Rectal smooth muscle tissue (tissue), 1 donor: ENCODE results near the gene LEP.

Experiments used
- H3K27ac ChIP-seq: one replicate; pipeline ENCODE4 v1.7.0; 2013; ENCODE audit warnings: low read depth, low read length, inconsistent platforms
- H3K27me3 ChIP-seq: one replicate; pipeline ENCODE4 v1.7.0; 2013; ENCODE audit warnings: low read length; ENCODE audit not compliant: control insufficient read depth, insufficient read depth
- H3K36me3 ChIP-seq: one replicate; pipeline ENCODE4 v1.7.0; 2013; ENCODE audit warnings: low read length; ENCODE audit not compliant: control insufficient read depth, insufficient read depth
- H3K4me1 ChIP-seq: one replicate; pipeline ENCODE4 v1.7.0; 2013; ENCODE audit warnings: low read length; ENCODE audit not compliant: control insufficient read depth, insufficient read depth
- H3K4me3 ChIP-seq: one replicate; pipeline ENCODE4 v1.7.0; 2013; ENCODE audit warnings: low read length
- H3K9ac ChIP-seq: one replicate; pipeline ENCODE4 v1.7.0; 2013; ENCODE audit warnings: low read length

The LEP gene

DNA sequence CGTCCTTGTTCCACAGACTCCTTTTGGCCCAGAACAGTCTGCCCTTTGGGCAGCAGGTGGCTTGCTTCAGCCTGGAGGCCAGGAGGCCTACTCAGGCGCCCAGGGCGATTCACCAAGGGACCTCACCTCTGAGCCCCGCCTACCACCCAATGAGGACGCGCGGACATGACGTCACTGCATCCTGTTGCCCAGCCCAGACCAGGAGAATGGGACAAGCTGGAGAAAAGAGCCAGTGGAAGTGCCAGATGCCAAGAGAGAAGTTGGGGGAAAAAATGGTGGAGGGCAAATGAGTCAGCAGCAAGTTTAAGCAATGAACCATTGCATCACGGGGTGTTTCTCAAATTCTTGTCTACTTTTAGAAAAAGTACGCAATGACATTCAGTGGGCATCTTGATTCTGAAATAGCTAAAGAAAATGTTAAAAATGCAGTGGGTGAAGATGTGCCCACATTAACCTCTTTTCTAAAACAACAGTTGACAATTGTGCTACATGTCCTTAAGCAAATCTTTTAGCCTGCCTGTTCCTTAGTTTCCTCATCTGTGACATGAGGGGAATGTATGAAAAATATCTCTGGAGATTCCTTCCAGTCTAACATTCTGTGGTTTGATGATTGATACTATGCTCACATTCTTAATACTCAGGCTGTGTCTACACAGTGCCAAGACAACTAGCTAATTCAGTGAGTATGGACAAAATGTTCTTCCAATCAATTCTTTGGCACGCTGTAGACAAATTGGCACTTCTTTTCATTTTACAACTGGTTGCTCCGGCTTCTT, 23.9 kb upstream of the LEP start:
- no peak overlapping the region for H3K4me3 ChIP-seq
- no peaks in the 10 kb centered on the region for H3K36me3 ChIP-seq
- H3K9ac ChIP-seq = no peak overlapping the region
- no peak overlapping the region for H3K27ac ChIP-seq
- H3K27me3 ChIP-seq = no peaks in the 10 kb centered on the region
- no peaks in the 10 kb centered on the region for H3K4me1 ChIP-seq

DNA sequence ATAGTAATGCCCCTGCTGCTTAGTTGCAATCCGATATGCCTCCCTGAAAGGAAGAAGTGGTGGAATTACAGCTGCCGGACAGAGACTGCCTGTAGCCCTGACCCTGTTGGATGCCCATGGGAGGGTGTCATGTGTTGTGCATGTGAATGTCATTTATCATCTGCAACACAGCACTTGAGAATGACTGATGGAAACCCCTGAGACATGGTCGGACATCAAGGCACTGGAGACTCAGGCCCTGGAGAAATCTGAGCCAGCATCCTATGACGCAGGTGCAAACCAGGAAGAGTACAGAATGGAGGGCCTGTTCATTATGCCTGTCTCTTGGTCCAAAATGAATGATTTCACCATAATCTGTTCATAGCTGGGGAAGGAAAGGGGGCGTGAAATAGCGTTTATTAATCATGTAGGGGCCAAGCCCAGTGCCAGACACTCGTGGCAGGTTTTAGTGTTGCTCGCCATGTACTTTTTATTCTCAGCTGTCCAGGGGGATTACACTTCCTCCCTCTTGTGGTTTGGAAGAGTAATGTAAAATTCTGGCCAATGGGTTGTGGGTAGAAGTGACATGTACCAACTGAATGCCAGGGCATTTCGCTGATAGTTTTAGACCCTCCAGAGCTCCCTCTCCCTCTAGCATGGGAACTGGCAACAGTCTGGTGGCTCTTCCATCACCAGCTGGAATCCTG, 23.0 kb upstream of the LEP start:
- Histone ChIP-seq H3K27me3 (no peaks in the 10 kb centered on the region), H3K4me1 (no peaks in the 10 kb centered on the region), H3K36me3 (no peaks in the 10 kb centered on the region), H3K9ac (no peak overlapping the region), H3K27ac (no peak overlapping the region), H3K4me3 (no peak overlapping the region)

DNA sequence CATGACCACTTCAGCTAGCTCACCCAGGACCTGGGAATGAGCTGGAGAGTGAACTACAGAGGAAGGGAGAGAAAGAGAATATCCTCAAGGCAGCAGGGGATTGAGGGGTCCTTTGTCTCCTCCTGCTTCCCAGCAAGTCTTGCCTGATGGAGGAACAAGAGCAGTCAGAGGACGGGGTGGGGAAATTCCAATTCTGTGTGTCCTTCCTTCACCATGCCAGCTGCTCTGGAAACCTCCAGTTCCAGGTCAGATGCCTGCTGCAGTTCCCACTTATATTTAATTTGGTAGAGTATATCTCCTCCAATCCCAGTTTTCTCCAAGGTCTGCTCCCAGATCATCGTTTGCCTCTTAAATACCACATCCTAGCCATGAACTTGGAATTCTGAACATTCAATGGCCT, 21.4 kb upstream of the LEP start:
- Histone ChIP-seq H3K36me3 (no peaks in the 10 kb centered on the region), H3K27ac (no peak overlapping the region), H3K9ac (no peak overlapping the region), H3K4me1 (no peaks in the 10 kb centered on the region), H3K4me3 (no peak overlapping the region), H3K27me3 (no peaks in the 10 kb centered on the region)

DNA sequence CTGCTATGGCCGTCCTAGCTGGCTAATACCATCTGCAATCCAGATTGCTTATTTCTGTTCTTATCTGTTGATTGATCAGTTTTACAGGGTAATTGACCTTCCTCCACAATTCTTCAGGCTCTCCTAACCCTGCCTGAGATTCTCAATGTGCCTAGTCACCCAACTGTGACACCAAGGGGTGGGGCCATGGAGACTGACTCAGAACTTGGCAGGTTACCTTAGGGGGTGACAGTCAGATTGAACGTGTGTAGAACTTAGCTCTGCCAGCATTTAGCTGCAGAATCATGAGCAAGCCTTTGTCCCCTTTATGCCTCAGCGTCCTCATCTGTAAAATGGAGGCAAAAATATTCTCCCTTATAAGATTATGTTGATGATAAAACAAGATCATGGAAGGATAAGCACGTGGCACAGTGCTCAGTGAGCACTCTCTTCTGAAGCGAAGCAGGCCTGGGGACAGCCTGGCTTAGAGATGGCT, 19.1 kb upstream of the LEP start:
- Histone ChIP-seq H3K4me3 (no peak overlapping the region), H3K9ac (no peak overlapping the region), H3K27ac (no peak overlapping the region), H3K27me3 (no peaks in the 10 kb centered on the region), H3K4me1 (no peaks in the 10 kb centered on the region), H3K36me3 (no peaks in the 10 kb centered on the region)

DNA sequence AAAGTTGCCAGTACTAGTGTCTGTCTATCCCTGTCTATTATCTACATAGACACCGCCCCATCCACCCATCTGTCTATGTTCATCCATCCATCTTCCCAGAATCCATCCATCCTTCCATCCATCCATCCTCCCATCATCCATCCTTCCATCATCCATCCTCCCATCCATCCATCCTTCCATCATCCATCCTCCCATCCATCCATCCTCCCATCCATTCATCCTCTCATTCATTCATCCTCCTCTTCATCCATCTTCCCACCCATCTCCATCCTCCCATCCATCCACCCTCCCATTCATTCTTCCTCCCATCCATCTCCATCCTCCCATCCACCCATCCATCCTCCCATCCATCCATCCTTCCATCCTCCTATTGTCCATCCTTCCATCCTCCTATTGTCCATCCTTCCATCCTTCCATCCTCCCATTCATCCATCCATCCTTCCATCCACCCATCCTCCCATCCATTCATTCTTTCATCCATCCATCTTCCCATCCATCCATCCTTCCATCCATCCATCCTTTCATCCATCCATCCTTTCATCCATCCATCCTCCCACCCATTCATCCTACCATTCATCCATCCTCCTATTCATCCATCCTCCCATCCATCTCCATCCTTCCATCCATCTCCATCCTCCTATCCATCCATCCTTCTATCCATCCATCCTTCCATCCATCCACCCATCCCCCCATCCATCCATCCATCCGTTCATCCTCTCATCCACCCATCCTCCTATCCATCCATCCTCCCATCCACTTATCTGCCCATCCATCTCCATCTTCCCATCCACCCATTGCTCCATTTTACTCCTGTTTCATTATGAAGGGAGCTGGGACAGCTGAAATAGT, 14.7 kb upstream of the LEP start:
- no peaks in the 10 kb centered on the region for H3K4me1 ChIP-seq
- no peaks in the 10 kb centered on the region for H3K27me3 ChIP-seq
- H3K27ac ChIP-seq = no peak overlapping the region
- no peak overlapping the region for H3K9ac ChIP-seq
- H3K36me3 ChIP-seq = no peaks in the 10 kb centered on the region
- H3K4me3 ChIP-seq = no peak overlapping the region

DNA sequence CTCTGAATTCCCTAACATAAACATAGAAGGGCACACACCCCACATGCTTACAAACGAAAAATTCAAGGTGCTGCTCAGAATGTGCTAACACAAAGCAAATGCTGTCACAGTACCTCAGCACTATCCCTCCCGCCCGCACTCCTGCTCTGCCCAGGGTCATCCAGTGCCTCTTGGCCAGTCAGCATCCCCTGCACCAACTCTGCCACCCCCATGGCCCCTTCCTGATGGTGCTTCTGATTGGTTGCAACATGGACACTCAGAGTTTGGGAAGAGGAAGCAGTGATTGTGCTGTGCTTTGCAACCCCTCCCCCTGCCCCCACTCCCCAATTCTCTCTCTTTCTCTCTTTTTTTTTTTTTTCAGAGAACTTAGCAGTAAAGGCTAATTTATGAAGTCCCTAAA, 13.8 kb upstream of the LEP start:
- H3K36me3 ChIP-seq = no peaks in the 10 kb centered on the region
- H3K27ac ChIP-seq = no peak overlapping the region
- H3K9ac ChIP-seq = no peak overlapping the region
- no peaks in the 10 kb centered on the region for H3K27me3 ChIP-seq
- H3K4me1 ChIP-seq = no peaks in the 10 kb centered on the region
- H3K4me3 ChIP-seq = no peak overlapping the region

DNA sequence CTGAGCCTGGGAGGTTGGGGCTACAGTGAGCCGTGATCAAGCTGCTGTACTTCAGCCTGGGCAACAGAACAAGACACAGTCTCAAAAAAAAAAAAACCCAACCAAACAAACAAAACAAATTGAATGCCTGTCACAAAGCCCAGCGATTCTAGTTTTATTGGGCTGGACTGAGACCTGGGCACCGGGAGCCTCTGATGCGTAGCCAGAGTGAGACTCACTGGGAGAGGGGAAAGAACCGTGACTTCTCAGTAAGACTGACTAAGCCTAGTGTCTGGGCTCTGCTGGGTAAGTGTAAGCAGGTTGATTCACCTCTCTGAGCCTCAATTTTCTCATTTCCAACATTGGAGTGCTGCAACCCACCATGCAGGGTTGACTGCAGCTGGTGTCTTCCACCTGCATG, 10.1 kb upstream of the LEP start:
- Histone ChIP-seq H3K27me3 (no peaks in the 10 kb centered on the region), H3K27ac (no peak overlapping the region), H3K4me3 (no peak overlapping the region), H3K4me1 (no peaks in the 10 kb centered on the region), H3K9ac (no peak overlapping the region), H3K36me3 (no peaks in the 10 kb centered on the region)

DNA sequence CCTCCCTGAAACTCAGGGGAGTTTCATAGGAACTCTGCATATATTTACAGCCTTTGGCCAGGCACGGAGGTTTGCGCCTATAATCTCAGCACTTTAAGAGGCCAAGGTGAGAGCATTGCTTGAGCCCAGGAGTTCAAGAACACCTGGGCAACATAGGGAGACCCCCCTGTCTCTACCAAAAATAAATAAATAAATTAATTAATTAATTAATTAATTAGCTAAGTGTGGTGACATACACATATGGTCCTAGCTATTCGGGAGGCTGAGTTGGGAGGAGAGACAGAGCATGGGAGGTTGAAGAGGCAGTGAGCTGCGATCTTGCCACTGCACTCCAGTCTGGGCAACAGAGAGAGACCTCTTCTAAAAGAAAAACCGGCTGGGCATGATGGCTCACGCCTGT, 9.4 kb upstream of the LEP start:
- H3K4me1 ChIP-seq = no peaks in the 10 kb centered on the region
- no peak overlapping the region for H3K9ac ChIP-seq
- H3K36me3 ChIP-seq = no peaks in the 10 kb centered on the region
- H3K27me3 ChIP-seq = no peaks in the 10 kb centered on the region
- H3K4me3 ChIP-seq = no peak overlapping the region
- no peak overlapping the region for H3K27ac ChIP-seq

DNA sequence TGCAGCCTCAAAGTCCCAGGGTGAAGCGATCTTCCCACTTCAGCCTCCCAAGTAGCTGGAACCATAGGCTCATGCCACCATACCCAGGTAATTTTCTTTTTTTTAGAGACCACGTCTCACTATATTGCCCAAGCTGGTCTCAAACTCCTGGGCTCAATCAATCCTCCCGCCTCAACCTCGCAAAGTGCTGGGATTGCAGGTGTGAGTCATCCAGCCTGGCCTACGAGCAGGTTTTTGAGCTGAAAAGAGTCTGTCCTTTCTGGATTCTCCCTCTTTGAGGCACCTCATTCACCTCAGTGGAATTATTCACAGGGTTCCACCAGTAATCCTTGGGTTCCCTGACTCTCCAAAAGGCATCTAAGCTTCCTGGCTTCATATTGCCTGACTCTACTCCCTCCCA, 7.6 kb upstream of the LEP start:
- Histone ChIP-seq H3K4me1 (no peaks in the 10 kb centered on the region), H3K27me3 (no peaks in the 10 kb centered on the region), H3K9ac (no peak overlapping the region), H3K36me3 (no peaks in the 10 kb centered on the region), H3K4me3 (no peak overlapping the region), H3K27ac (no peak overlapping the region)

DNA sequence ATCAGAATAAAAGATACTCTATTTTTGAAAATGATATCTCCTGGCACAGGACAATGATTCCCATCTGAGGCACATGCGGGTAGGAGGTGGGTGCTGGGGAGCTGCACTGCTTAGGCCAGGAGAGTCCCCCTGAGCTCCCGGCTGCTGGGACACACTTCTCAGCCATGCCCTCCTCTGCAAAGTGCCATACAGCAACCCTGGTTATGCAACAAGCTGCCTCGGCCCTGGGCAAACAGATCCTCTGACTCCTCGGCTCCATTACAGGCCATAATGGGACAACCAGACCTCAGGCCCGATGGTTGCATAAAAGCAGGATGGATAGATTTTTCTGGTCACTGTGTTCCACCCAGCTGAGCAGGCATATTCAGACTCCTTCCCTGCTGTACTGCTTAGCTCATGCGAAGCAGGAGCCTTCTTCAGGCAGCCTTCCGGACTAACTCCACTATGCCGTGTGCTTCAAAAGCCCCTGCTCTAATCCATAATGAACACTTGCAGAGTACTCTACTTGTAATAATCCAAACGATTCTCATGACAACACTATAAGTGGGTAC, 6.5 kb upstream of the LEP start:
- Histone ChIP-seq H3K9ac (no peak overlapping the region), H3K4me3 (no peak overlapping the region), H3K36me3 (no peaks in the 10 kb centered on the region), H3K27ac (no peak overlapping the region), H3K4me1 (no peaks in the 10 kb centered on the region), H3K27me3 (no peaks in the 10 kb centered on the region)

DNA sequence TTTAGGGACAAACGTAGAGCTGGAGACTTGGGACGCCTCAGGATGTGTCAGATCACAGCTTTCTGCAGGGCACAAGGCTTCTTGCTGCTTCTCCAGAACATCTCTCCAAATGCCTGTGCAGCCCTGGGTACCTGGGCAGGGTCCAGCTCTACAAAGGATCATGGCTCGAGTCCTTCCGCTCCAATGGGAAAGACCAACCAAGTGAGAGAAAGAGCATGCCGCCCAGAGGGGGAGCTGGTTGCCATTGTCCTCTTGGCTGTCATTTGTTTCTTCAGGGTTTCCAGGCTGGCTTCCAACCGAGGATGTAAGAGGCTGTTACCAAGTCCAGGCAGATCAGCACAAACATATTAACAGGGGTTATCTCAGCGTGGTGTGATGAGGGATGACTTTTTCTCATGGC, 5.6 kb upstream of the LEP start:
- Histone ChIP-seq H3K36me3 (no peaks in the 10 kb centered on the region), H3K4me3 (no peak overlapping the region)

DNA sequence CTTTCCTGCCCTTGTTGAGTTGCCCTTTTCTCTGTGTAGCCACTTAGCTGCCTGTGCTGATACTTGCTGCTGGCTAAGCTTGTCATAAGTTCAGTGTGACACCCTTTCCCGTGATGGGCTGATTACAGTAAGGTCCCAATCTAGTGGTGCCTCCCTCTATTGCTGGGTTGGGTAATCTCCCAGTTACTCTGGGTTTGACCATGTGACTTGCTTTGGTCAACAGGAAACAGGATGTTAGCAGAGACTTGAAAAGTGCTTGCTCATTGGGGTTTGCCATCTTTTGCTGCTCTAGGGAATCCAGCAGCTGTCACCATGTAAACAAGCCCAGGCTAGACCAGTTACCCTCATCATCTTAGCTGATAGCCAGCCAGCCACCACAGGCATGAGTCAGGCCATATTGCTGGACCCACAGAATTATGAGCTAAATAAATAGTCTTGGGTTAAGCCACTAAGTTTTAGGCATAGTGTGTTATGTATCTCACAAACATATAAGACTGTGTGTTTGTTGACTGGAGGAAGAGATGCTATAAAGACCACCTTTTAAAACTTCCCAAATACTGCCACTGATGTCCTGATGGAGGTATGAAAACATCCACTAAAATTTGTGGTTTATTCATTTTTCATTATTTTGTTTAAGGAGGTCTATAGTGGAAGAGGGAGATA, 4.0 kb upstream of the LEP start:
- H3K27ac ChIP-seq = no peak overlapping the region
- H3K27me3 ChIP-seq = peaks cover under 1% of the 10 kb centered on the region
- H3K4me3 ChIP-seq = no peak overlapping the region
- no peak overlapping the region for H3K9ac ChIP-seq
- no peaks in the 10 kb centered on the region for H3K36me3 ChIP-seq
- no peaks in the 10 kb centered on the region for H3K4me1 ChIP-seq

More for the DNA sequence above, 5.6 kb upstream of the LEP start:
- H3K27ac ChIP-seq = no peak overlapping the region
- no peaks in the 10 kb centered on the region for H3K4me1 ChIP-seq
- H3K9ac ChIP-seq = no peak overlapping the region
- H3K27me3 ChIP-seq = no peaks in the 10 kb centered on the region
